ENCODE measurements around the gene TRMU. TPM values are rescaled to one million over a fixed set of nuclear protein-coding genes. Genes with fewer than 3 reads are reported as not detected.

The TRMU gene
- total RNA-seq, 4 donors from 2014 or later = 35.2 to 101 (median 83.3) TPM

DNA sequence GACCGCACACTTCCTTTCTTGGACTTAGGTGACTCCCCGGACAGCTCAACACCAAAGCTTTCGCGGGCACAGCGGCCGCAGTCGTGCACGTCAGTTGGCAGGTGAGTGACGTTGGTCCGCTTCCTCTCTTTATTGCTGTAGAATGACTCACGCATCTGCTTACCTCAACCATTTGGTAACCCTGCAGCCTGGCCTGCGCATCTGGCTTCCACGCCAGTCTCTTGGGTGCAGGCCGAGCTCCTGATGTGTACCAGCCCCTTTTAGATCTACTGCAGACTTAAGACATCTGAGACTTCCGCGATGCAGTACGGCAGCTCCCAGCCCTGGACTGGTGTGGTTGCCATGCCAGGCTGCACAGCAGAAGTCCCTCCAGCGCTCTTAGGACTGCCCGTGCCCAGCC is 12.4 kb upstream of the TRMU start:
- no peak for DNase-seq
- Histone ChIP-seq H3K4me1 (no peaks in the 10 kb centered on the region), H3K9me3 (no peaks in the 10 kb centered on the region), H3K4me3 (no peak overlapping the region), H3K27me3 (no peaks in the 10 kb centered on the region), H3K27ac (no peak overlapping the region), H3K36me3 (no peaks in the 10 kb centered on the region)
- TF ChIP-seq POLR2A (IDR thresholded peaks at IDR 0.05) = no peak
- TF ChIP-seq, protein P1, sequence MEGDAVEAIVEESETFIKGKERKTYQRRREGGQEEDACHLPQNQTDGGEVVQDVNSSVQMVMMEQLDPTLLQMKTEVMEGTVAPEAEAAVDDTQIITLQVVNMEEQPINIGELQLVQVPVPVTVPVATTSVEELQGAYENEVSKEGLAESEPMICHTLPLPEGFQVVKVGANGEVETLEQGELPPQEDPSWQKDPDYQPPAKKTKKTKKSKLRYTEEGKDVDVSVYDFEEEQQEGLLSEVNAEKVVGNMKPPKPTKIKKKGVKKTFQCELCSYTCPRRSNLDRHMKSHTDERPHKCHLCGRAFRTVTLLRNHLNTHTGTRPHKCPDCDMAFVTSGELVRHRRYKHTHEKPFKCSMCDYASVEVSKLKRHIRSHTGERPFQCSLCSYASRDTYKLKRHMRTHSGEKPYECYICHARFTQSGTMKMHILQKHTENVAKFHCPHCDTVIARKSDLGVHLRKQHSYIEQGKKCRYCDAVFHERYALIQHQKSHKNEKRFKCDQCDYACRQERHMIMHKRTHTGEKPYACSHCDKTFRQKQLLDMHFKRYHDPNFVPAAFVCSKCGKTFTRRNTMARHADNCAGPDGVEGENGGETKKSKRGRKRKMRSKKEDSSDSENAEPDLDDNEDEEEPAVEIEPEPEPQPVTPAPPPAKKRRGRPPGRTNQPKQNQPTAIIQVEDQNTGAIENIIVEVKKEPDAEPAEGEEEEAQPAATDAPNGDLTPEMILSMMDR (IDR thresholded peaks at IDR 0.05) = no peak

DNA sequence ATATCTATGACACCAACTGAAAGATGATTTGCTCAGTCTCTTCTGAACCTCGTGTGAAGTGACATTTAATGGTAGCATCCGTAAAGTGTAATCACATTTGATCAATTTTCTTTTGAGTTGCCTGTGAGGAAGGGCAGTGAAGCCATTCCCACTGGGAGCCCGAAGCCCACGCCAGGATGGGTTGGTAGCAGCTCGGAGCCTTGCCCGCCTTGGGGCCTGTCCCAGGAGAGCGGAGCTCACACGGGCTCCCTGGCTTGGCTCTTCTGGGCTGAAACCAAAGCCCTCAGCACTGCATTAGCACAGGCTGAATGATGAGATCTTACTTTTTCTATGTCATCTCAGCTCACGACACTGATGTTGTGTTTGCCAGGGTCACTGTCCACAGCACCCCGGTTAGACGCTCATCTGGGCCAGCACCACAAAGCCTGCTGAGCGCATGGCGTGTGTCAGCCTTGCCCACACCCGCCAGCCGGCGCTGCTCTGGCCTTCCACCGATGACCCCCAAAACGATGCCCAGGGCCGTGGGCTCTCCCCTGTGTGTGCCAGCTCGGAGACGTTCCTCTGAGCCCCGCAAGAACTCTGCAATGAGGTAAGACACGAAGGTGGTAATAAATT is 9.3 kb upstream of the TRMU start:
- Histone ChIP-seq H3K27me3 (no peaks in the 10 kb centered on the region), H3K9me3 (no peaks in the 10 kb centered on the region), H3K27ac (no peak overlapping the region), H3K4me3 (no peak overlapping the region), H3K36me3 (no peaks in the 10 kb centered on the region), H3K4me1 (no peaks in the 10 kb centered on the region)
- peak in 1 of 3 donors; percentile 16 for DNase-seq
- no peak for TF ChIP-seq POLR2A (IDR thresholded peaks at IDR 0.05)
- TF ChIP-seq, protein P1 (IDR thresholded peaks at IDR 0.05) = no peak

DNA sequence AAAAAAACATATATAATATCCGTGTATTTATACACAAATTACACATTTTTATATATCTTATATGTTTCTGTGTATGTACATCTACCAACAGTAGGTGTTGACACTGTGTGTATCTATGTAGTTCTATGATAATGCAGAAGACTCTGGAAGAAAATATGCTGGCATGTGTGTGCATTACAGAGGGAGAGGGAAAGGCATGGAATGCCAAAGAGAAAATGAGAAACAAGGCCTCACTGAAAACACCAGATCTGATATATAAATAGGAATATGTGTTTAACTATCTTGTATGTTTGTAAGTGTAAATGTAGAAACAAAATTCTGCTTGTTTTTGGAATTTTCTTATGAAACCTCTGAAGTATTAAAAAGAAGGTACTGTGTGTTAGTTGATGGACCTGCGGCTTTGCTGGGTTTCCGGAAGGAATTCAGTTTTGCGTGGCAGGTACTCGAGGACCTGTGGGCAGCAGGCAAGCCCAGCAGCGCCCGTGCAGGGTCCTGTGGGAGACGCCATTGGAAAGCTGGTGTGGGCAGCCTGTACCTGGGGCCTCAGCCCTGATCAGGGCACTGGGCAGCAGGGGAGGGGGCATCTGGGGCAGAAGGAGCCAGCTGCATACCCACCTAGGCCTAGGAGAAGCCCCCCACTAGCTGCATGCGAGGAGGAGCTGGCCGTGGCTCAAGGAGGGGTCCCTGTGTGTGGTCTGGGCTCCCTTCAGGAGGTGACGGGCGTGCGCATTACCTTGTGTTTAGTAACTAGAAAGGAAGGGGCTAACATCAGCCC is 7.6 kb upstream of the TRMU start:
- TF ChIP-seq POLR2A (IDR thresholded peaks at IDR 0.05) = no peak
- TF ChIP-seq, protein P1 (IDR thresholded peaks at IDR 0.05) = no peak
- Histone ChIP-seq H3K36me3 (no peaks in the 10 kb centered on the region), H3K27ac (no peak overlapping the region)

DNA sequence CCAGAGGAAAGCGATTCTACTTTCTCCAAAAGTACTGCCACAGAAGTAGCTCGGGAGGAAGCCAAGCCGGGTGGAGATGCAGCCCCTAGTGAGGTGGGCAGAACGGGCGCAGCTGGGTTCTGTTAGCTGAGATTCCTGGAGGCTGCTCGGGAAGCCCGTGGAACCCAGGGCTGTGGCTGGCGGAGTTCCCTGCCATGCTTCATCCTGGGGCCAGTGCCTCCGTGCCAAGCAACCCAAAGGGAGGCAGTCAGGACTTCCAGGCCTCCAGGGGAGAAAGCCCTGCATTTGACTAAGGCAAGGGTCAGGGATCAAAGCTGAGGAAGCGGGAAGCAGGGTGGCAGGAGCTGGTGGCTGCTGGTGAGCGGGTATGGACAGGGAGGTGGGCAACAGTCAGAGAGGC is 6.7 kb upstream of the TRMU start:
- H3K27me3 ChIP-seq = no peaks in the 10 kb centered on the region
- H3K36me3 ChIP-seq = no peaks in the 10 kb centered on the region
- no peaks in the 10 kb centered on the region for H3K9me3 ChIP-seq
- H3K4me3 ChIP-seq = no peak overlapping the region
- H3K4me1 ChIP-seq = no peaks in the 10 kb centered on the region
- TF ChIP-seq POLR2A (IDR thresholded peaks at IDR 0.05) = no peak
- TF ChIP-seq, protein P1 (IDR thresholded peaks at IDR 0.05) = no peak
- DNase-seq = no peak
- no peak overlapping the region for H3K27ac ChIP-seq

More for the DNA sequence above, 7.6 kb upstream of the TRMU start:
- H3K4me1 ChIP-seq = no peaks in the 10 kb centered on the region
- DNase-seq = no peak
- H3K9me3 ChIP-seq = no peaks in the 10 kb centered on the region
- no peak overlapping the region for H3K4me3 ChIP-seq
- no peaks in the 10 kb centered on the region for H3K27me3 ChIP-seq

DNA sequence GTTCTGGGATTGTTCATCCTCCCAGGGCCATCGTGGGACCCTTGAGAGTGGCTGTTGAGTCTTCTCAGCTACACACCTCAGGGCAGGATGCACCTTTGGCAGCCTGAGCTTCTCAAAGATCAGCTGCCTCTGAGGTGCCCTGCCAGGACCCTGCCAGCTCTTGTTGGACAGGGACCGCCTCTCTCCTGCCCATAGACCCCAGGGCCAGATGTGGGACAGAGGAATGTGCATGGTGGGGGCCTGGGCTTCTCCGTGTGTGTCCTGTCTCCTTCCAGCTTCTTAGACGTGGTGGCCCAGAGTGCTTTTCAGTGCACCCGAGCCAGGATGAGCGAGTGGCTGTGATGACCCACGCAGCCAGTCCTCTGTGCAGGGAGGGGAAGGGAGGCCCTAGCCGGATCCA is 5.9 kb upstream of the TRMU start:
- H3K27me3 ChIP-seq = no peaks in the 10 kb centered on the region
- no peaks in the 10 kb centered on the region for H3K36me3 ChIP-seq
- no peak overlapping the region for H3K4me3 ChIP-seq
- no peak overlapping the region for H3K27ac ChIP-seq
- no peak for DNase-seq
- H3K4me1 ChIP-seq = no peaks in the 10 kb centered on the region
- TF ChIP-seq, protein P1 (IDR thresholded peaks at IDR 0.05) = no peak
- no peak for TF ChIP-seq POLR2A (IDR thresholded peaks at IDR 0.05)
- no peaks in the 10 kb centered on the region for H3K9me3 ChIP-seq
